SH-SY5Y (cell line): Measurements from ENCODE around the gene PAQR8.

Source experiments
- GATA2 ChIP-seq: IDR thresholded peaks from 2 replicates; pipeline ENCODE4 v1.6.1; 2011; ENCODE audit warnings: mild to moderate bottlenecking, low read depth, low read length
- GATA3 ChIP-seq: IDR thresholded peaks from 2 replicates; pipeline ENCODE4 v1.6.1; 2011; ENCODE audit warnings: low read depth, mild to moderate bottlenecking, low read length, moderate library complexity

DNA sequence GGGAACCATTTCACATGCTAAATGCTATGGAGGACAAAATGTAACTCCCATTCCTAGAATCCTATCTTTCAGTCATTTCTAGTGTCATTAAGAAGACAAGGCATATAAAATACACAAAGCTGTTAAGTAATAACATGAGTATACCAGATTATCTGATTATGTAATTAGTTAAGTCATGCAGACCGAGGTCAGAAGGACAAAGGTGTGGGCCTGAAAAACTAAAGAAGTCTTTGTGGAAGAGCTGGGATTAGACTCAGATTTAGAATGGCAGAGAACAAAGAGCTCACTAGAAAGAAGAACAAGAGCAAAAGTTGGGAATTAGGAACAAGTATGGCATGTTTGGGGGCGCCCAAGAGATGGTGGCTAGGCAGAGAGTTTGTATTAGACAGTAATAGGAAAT, 95.1 kb downstream of the PAQR8 start:
- no peak for TF ChIP-seq GATA2
- TF ChIP-seq GATA3, result no peak
